ENCODE measurements around the gene WASHC4.
"Not testable (repeated sequence)": the region's sequence is repeated elsewhere in the genome, so short reads cannot be mapped to it uniquely, and the experiment has no call there.

WASHC4 gene

DNA sequence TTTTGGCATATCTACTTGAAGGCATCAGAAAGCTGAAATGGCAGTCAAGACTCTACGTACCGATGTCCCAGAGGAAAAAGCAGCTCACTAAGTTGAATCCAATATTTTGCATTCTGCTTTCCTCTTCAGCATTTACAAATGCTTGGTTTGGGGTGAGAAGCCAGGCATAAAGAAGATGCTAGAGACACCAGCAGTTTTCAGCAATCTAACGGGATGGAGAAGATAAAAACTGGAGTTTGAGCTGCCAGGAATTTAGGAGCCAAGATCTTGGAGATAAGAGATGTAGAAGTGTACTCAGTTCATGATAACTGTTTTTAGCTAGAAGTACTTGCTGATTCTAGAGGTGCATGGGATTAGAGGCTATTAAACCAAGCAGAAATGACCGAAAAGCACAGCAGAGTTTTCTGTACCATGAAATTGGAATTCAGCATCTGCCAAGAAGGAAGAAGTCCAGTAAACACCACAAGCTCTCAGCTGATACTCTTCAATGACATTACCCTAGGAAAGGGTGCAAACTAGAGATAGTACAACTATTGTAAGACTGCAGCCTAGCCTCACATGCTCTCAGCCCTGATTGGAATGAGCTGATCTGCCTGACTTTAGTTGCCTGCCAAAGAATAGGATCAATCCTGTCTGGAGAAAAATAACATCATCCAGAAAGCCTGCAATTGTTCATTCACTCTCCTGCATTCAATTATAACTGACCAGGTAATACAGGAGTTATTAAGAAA, 15.9 kb upstream of the WASHC4 start:
- DNase-seq: no peak

DNA sequence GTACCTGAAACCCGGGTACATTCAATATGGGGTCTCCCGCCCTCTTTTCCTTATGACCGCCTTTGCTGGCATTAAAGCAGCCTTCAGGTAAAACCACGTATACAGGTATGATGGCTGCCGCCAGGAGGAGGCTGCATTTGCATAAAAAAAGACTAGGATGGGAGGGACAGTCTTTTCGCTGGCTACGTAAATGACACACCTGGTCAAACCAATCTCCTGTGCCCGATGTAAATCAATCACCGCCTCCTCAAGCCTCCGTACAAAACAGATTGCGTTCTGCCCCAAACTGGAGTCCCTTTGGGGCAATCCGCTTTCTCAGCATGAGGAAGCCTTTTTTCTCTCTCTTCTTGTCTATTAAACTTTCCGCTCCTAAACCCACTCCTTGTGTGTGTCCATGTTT, 15.2 kb upstream of the WASHC4 start:
- no peak for DNase-seq

GRCh38 chr12:105095338-105095737, 12.2 kb upstream of the WASHC4 start:
- not testable (repeated sequence) for DNase-seq

DNA sequence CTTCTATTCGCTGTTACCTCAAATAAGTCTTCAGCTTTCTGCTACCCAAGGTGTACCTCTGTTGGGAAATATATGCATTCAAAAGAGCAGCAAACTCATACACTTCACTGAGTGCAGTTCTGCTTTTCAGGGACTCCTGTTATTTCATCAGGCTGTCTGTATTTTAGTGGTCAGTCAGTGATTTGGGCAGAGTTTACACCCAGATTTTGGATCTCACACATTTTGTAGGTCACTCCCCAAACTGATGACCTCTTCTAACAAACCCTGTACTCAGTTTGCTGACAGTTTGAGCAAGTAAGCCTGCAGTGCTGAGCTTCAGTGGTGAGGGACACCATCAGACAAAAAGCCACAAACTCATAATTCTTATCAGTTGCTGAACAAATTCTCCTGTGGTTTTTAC, 8.2 kb upstream of the WASHC4 start:
- DNase-seq: peak in 1 of 5 experiments; percentile 34

DNA sequence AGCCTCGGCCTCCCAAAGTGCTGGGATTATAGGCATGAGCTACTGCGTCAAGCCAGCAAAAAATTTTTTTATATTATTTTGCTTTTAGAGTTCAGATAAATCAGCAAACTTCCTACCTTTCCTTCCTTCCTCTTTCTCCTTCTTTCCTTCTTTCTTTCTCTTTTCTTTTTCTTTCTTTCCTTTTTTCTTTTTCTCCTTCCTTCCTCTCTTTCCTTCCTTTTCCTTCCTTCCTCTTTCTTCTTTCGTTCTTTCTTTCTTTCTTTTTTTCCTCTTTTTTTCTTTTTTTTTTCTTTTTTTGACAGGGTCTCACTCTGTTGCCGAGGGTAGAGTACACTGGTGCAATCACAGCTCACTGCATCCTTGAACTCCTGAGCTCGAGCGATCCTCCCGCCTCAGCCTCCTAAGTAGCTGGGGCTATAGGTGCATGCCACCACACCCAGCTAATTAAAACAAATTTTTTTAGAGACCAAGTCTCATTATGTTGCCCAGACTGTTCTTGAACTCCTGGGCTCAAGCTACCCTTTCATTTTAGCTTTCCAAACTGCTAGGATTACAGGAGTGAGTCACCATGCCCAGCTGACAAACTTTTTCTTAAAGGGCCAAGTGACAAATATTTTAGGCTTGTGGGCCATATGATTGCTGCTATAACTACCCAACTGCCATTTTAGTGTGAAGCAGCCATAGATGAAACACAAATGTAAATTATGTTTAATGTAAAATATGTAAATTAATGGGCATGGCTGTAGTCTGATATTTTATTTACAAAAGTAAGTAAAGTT, 7.1 kb upstream of the WASHC4 start:
- no peak for DNase-seq

DNA sequence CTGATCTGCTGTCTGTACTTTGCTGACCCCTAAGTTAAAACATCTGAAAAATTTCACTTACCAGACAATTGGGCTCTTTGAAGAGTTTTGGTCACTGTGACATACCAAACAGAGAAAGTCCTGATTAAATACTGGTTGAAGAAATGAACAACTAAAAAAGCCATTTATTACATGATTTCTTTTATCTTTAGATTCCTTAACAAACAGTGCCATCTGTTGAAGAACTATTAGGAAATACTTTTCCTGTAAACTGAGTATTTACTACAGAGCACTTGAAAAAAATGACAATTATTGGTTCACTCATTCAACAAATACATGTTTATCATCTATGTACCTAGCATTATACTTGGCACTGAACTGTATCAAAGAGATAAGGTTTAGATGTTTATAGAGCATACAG, 6.5 kb upstream of the WASHC4 start:
- no peak for DNase-seq

DNA sequence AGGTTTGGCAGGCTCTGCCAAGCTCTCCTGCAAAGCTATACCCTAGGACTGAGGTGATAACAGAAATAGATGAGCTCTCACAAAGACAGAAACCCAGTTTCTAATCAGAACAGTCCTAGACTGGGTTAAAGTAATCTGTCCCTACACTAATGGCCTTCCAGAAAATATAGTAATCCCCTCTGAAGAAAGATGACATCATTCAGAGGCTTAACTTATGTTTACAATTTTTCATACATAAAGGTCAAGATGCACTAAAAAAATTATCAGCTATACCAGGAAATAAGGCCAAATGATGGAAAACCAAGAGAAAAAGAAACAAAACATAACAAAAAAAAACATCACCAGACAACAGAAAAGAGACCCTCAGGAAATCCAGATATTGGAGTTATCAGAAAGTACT, 4.9 kb upstream of the WASHC4 start:
- DNase-seq: no peak

DNA sequence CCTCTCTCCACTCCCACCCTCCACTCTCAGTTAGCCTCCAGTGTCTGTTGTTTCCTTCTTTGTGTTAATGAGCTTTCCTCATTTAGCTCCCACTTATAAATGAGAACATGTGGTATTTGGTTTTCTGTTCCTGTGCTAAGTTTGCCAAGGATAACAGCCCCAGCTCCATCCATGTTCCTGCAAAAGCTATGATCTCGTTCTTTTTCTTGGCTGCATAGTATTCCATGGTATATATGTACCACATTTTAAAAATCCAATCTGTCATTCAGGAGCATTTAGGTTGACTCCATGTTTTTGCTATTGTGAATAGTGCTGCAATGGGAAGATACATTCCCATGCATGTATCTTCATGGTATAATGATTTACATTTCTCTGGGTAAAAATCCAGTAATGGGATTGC, 2.8 kb upstream of the WASHC4 start:
- no peak for DNase-seq

GRCh38 chr12:105106621-105107020, 910 bp upstream of the WASHC4 start:
- DNase-seq: no peak

GRCh38 chr12:105107171-105107493, 399 bp upstream of the WASHC4 start:
- no peak for DNase-seq

DNA sequence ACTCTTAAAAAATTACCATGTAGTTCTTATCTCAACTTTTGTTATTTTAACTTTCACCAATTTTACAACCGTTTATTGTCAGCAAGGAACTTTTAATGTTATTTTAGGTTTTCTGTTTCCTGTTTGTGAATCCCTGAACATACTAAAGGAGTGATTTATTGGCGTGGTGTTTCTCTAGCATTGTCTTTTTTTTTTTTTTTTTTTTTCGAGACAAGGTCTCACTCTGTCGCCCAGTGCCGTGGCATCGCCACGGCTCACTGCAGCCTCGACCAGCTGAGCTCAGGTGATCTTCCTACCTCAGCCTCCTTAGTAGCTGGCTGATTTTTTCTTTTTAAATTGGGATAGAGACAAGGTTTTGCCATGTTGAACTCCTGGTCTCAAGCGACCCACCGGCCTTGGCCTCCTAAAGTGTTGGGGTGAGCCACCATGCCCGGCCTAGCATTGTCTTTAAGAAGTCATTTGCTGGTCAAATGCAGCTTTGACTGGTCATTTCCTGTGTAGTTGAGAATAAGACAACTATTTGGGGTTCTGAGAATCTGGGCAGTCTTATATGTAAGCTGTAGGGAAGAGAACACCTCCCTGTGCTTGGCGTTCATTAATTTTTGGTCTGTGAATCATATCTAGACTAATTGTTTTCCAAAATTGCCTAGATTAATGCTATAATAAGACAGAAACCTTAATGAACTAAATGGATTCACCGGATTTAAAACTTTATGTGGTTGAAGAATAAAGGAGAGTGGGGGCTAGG, 2.1 kb downstream of the WASHC4 start:
- DNase-seq: peak in 1 of 5 experiments; percentile 12

DNA sequence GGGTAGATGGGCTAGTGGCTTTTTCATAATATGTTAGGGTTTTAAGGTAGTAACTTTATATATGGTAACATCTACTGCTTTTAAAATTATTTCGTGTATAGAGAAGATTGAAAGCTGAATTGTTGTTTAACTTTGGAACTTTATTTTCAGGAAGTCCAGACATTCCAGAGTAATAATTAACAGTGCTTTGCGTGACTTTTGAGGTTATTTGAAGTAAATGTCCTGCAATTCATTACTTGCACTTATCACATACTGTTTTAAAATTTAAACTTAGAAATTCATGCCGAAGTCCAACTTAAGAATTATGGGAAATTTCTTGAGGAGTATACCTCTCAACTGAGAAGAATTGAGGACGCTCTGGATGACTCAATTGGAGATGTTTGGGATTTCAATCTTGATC, 3.3 kb downstream of the WASHC4 start:
- DNase-seq: no peak

DNA sequence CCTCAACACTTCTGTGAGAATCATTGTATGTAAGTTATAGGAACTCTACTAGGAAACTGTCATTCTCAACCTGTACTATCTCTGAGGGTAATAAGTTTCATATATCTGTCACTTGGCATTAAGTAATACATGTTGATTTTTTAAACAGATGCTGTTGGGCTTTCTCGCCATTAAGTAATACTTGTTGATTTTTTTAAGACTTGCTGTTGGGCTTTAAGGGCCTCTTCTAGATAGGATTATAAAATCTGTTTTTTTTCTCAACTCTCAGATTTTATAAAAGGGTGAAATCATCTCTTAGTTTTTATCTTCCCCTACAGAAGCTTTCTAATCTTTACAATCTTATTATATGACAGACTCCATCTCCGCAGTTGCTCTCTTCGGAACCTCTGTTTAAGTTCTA, 5.6 kb downstream of the WASHC4 start:
- DNase-seq: no peak

DNA sequence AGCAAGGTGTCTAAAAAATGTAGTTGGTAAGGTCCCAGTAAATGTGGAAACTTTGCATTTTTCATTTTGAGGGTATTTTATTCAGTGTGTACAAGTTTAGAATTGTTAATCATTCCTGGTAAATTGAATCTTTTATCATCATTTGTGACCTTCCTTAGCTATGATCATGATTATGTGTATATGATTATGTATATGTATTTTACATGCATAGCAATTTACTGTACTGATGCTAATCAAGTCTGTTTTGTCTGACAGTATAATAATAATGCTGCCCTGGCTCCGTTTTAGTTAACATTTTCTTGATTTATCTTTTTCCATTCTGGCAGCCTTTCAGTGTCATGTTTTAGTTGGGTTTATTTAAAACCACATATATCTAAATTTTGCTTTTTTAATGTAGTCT, 9.4 kb downstream of the WASHC4 start:
- DNase-seq: no peak

- DNase-seq: peak in 1 of 5 experiments; percentile 28
These were observed 13.0 kb downstream of the WASHC4 start for GRCh38 chr12:105120551-105120950.

- DNase-seq: no peak
These were observed 30.7 kb downstream of the WASHC4 start for GRCh38 chr12:105138248-105138647.

GRCh38 chr12:105141320-105141922, 33.9 kb downstream of the WASHC4 start:
- no peak for DNase-seq

DNA sequence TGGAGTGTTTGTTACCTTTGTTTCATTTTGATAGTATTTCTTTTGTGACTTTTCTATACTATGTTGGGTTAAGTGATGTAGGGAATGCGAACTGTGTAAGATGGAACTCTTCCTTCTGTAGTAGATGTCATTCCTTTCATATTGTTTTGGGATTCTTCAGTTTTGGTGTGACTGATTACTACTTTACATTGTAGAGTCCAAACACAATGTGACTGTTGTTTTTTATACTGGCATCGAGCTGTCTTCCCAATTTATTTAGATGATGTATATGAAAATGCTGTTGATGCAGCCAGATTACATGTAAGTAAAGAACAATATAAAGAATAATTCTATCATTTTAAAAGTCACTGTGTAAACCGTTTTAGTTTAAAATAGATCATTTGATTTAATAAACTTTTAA, 34.7 kb downstream of the WASHC4 start:
- DNase-seq: no peak

DNA sequence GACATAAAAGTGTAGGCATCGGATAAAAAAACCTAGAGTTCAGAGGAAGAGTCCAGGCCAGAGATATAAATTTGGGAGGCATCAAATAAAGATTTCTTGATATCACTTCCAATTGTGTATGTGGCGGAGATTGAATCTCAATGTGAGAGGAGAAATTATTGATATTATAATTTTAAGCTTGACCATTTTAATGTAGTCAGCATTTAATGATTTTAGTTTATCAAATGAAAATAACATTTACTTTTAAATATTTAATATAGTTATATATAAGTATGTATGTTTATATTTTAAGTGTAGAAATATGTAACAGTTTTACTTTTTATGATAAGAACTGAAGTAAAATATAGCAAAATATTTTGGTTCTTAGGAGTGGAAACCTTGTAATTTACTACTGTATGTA, 48.7 kb downstream of the WASHC4 start:
- no peak for DNase-seq

- DNase-seq: no peak
These were observed 50.1 kb downstream of the WASHC4 start for GRCh38 chr12:105157606-105158005.

DNA sequence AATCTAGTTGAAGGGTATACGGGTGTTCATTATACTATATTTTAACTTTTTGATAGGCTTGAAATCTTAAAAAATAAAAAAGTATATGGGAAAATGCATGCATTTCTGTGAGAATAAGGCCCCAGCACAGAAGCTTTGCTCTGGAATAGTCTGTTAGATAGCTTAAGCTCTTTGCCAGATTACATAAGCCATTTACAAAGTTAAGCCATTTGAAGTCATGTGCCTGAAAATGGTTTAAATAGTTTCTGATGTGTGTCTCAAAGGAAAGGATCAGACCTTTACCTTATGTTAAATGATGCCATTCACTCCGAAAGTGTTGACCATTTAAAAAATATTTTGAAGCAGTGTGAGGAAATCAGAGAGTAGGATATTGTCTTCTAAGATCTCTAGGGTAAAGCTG, 51.3 kb downstream of the WASHC4 start:
- DNase-seq: no peak

- no peak for DNase-seq
These were observed 54.6 kb downstream of the WASHC4 start for GRCh38 chr12:105162174-105162573.

DNA sequence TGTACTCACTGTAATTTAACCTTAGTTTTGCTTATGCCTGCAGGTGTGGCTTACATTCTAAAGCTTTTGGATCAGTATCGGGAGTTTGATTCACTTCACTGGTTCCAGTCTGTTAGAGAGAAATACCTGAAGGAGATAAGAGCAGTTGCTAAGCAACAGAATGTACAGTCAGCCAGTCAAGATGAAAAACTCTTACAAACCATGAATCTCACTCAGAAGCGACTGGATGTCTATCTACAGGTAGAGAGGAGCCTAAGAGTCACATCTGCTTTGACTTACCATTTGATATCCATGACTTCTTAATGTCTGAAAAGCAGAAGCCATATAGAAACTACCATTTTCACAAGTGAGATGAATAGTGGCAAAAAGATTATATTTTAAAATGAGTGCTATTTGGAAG, 56.5 kb downstream of the WASHC4 start:
- DNase-seq: peak in 1 of 5 experiments; percentile 59
